ENCODE results near the gene FAM187B. TPM values are rescaled to one million over a fixed set of nuclear protein-coding genes. Genes with fewer than 3 reads are reported as not detected.
"Not testable (repeated sequence)": the region's sequence is repeated elsewhere in the genome, so short reads cannot be mapped to it uniquely, and the experiment has no call there.

FAM187B gene
- total RNA-seq, 1 donor from 2014 or later, result not detected

GRCh38 chr19:35222373-35223015 lies 6.0 kb downstream of the FAM187B start:
- H3K27me3 Mint-ChIP-seq (ENCODE audit: low read depth), result peaks cover 9% of the 10 kb centered on the region
- no peaks in the 10 kb centered on the region for H3K9me3 Mint-ChIP-seq (ENCODE audit: low read depth)
- no peak overlapping the region for H3K27ac Mint-ChIP-seq (ENCODE audit: unreplicated experiment)
- no peak for DNase-seq (ENCODE audit: low spot score)
- H3K4me3 Mint-ChIP-seq (ENCODE audit: unreplicated experiment), result no peak overlapping the region
- H3K4me1 Mint-ChIP-seq (ENCODE audit: low read depth), result no peaks in the 10 kb centered on the region
- no peaks in the 10 kb centered on the region for H3K36me3 Mint-ChIP-seq (ENCODE audit: low read depth)
- TF ChIP-seq, protein P1, sequence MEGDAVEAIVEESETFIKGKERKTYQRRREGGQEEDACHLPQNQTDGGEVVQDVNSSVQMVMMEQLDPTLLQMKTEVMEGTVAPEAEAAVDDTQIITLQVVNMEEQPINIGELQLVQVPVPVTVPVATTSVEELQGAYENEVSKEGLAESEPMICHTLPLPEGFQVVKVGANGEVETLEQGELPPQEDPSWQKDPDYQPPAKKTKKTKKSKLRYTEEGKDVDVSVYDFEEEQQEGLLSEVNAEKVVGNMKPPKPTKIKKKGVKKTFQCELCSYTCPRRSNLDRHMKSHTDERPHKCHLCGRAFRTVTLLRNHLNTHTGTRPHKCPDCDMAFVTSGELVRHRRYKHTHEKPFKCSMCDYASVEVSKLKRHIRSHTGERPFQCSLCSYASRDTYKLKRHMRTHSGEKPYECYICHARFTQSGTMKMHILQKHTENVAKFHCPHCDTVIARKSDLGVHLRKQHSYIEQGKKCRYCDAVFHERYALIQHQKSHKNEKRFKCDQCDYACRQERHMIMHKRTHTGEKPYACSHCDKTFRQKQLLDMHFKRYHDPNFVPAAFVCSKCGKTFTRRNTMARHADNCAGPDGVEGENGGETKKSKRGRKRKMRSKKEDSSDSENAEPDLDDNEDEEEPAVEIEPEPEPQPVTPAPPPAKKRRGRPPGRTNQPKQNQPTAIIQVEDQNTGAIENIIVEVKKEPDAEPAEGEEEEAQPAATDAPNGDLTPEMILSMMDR (IDR thresholded peaks at IDR 0.05), result no peak

DNA sequence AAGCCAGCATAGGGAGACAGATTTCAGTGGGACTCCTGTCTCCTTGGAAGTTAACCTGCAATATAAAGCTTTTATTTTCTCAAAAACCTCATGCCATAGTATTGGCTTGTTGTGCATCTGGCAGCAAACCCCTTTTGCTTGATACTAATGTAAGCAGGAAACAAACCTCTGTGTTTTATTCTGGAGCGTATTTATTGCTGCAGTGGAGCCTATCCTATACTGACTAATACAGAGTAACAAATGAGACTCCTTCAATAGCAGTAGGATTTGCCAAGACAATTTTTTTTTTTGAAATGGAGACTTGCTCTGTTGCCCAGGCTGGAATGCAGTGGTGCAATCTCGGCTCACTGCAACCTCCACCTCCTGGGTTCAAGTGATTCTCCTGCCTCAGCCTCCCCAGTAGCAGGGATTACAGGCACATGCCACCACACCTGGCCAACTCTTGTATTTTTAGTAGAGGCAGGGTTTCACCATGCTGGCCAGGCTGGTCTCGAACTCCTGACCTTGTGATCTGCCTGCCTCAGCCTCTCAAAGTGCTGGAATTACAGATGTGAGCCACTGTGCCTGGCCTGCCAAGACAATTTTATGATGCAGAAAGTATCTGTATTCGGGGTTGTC lies 7.5 kb downstream of the FAM187B start:
- H3K4me1 Mint-ChIP-seq (ENCODE audit: low read depth); H3K36me3 Mint-ChIP-seq (ENCODE audit: low read depth); H3K4me3 Mint-ChIP-seq (ENCODE audit: unreplicated experiment); H3K27ac Mint-ChIP-seq (ENCODE audit: unreplicated experiment); H3K27me3 Mint-ChIP-seq (ENCODE audit: low read depth); H3K9me3 Mint-ChIP-seq (ENCODE audit: low read depth); DNase-seq (ENCODE audit: low spot score): not testable (repeated sequence)

DNA sequence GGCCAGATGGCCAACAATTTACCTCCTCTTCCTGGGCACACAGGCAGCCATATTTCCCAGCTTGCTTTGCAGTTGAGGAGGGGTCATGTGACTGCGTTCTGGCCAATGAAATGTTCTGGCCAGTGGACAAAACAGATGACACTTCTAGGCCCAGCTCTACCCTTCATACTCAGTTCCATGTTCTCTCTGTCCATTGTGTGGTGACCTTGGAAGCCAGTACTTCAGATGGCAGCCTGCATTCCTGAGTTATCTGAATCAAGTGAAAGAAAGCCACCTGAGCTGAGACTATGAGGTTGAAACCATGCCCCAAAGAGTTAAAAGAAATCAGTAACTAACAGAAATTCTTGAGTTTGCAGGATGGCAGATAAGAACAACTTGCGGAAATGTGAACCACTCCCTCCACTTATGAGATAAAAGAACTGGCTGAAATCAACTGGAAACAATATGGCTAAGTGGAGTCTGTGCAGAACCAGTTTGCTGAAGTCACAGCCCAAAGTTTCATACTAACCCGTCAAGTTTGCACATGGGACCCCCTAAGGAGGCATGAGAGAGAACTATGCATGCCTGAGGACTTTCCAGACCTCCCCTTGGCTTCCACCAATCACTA lies 8.1 kb downstream of the FAM187B start:
- DNase-seq (ENCODE audit: low spot score), result no peak
- no peak overlapping the region for H3K4me3 Mint-ChIP-seq (ENCODE audit: unreplicated experiment)
- H3K27me3 Mint-ChIP-seq (ENCODE audit: low read depth), result no peaks in the 10 kb centered on the region
- no peaks in the 10 kb centered on the region for H3K36me3 Mint-ChIP-seq (ENCODE audit: low read depth)
- H3K4me1 Mint-ChIP-seq (ENCODE audit: low read depth), result no peaks in the 10 kb centered on the region
- no peak overlapping the region for H3K27ac Mint-ChIP-seq (ENCODE audit: unreplicated experiment)
- H3K9me3 Mint-ChIP-seq (ENCODE audit: low read depth), result peaks cover 2% of the 10 kb centered on the region
- TF ChIP-seq, protein P1 (IDR thresholded peaks at IDR 0.05), result no peak

- peaks cover 2% of the 10 kb centered on the region for H3K9me3 Mint-ChIP-seq (ENCODE audit: low read depth)
- peaks cover 3% of the 10 kb centered on the region for H3K4me1 Mint-ChIP-seq (ENCODE audit: low read depth)
- H3K36me3 Mint-ChIP-seq (ENCODE audit: low read depth), result no peaks in the 10 kb centered on the region
- H3K4me3 Mint-ChIP-seq (ENCODE audit: unreplicated experiment), result no peak overlapping the region
- TF ChIP-seq, protein P1 (IDR thresholded peaks at IDR 0.05), result no peak
- no peak for DNase-seq (ENCODE audit: low spot score)
- H3K27ac Mint-ChIP-seq (ENCODE audit: unreplicated experiment), result no peak overlapping the region
- no peaks in the 10 kb centered on the region for H3K27me3 Mint-ChIP-seq (ENCODE audit: low read depth)
Observed at GRCh38 chr19:35219008-35219407, 9.5 kb downstream of the FAM187B start.

- no peak for DNase-seq (ENCODE audit: low spot score)
- TF ChIP-seq, protein P1 (IDR thresholded peaks at IDR 0.05), result no peak
- Mint-ChIP-seq H3K36me3 (ENCODE audit: low read depth) (no peaks in the 10 kb centered on the region), H3K27ac (ENCODE audit: unreplicated experiment) (no peak overlapping the region), H3K4me3 (ENCODE audit: unreplicated experiment) (no peak overlapping the region), H3K4me1 (ENCODE audit: low read depth) (peaks cover 11% of the 10 kb centered on the region), H3K9me3 (ENCODE audit: low read depth) (peaks cover 2% of the 10 kb centered on the region), H3K27me3 (ENCODE audit: low read depth) (no peaks in the 10 kb centered on the region)
Observed at GRCh38 chr19:35217649-35217990, 10.9 kb downstream of the FAM187B start.

All from chondrocyte (in vitro differentiated cells).